HG03039 (cell line): Measurements from ENCODE around the gene POLE.

Experiments used
- ATAC-seq: cut with Tn5 transposase; IDR thresholded peaks from one replicate; pipeline ENCODE4 v1.9.1; 2021; ENCODE audit warnings: mild to moderate bottlenecking, moderate library complexity; ENCODE audit not compliant: unreplicated experiment

The POLE gene

GRCh38 chr12:132677492-132677891, 9.7 kb downstream of the POLE start:
- ATAC-seq, result no peak

GRCh38 chr12:132675757-132676432, 11.2 kb downstream of the POLE start:
- ATAC-seq, result no peak

- no peak for ATAC-seq
These were observed 12.6 kb downstream of the POLE start for GRCh38 chr12:132674561-132674960.

GRCh38 chr12:132673288-132674179, 13.6 kb downstream of the POLE start:
- no peak for ATAC-seq

GRCh38 chr12:132672678-132673077, 14.5 kb downstream of the POLE start:
- ATAC-seq, result no peak

GRCh38 chr12:132672116-132672515, 15.0 kb downstream of the POLE start:
- ATAC-seq, result no peak

GRCh38 chr12:132669166-132669879, 17.8 kb downstream of the POLE start:
- ATAC-seq, result no peak

GRCh38 chr12:132668191-132669088, 18.7 kb downstream of the POLE start:
- ATAC-seq, result no peak

GRCh38 chr12:132665794-132666193, 21.3 kb downstream of the POLE start:
- no peak for ATAC-seq

GRCh38 chr12:132665149-132665491, 22.0 kb downstream of the POLE start:
- no peak for ATAC-seq

- no peak for ATAC-seq
These were observed 22.7 kb downstream of the POLE start for GRCh38 chr12:132664206-132665148.

GRCh38 chr12:132662901-132663755, 24.0 kb downstream of the POLE start:
- no peak for ATAC-seq

GRCh38 chr12:132661972-132662371, 25.2 kb downstream of the POLE start:
- ATAC-seq, result no peak

- ATAC-seq, result no peak
These were observed 26.1 kb downstream of the POLE start for GRCh38 chr12:132660996-132661395.

GRCh38 chr12:132660052-132660451, 27.1 kb downstream of the POLE start:
- no peak for ATAC-seq

- no peak for ATAC-seq
These were observed 28.0 kb downstream of the POLE start for GRCh38 chr12:132659146-132659545.

GRCh38 chr12:132658149-132658894, 28.8 kb downstream of the POLE start:
- ATAC-seq, result no peak
